ENCODE results near the gene CTSC. TPM values are rescaled to one million over a fixed set of nuclear protein-coding genes. Genes with fewer than 3 reads are reported as not detected.

Gene CTSC
- total RNA-seq, 2 donors from 2014 or later: 96.7 to 147 TPM

GRCh38 chr11:88332851-88333250, 4.7 kb downstream of the CTSC start:
- Histone ChIP-seq H3K4me1 (no peaks in the 10 kb centered on the region), H3K4me3 (no peak overlapping the region)
- intact Hi-C loops (cut with DNase I): no loop called here

GRCh38 chr11:88330826-88331428, 6.6 kb downstream of the CTSC start:
- Histone ChIP-seq H3K4me3 (no peak overlapping the region), H3K27me3 (no peaks in the 10 kb centered on the region), H3K9me3 (no peaks in the 10 kb centered on the region), H3K27ac (no peak overlapping the region), H3K4me1 (no peaks in the 10 kb centered on the region), H3K9ac (ENCODE audit: low read depth in 2 of 2, low read length in 2 of 2) (no peak overlapping the region), H3K36me3 (no peaks in the 10 kb centered on the region)
- no peak for TF ChIP-seq CTCF (IDR thresholded peaks at IDR 0.05)
- intact Hi-C loops (cut with DNase I): no loop called here
- DNase-seq: no peak

More at GRCh38 chr11:88332851-88333250, 4.7 kb downstream of the CTSC start:
- Histone ChIP-seq H3K36me3 (no peaks in the 10 kb centered on the region), H3K9ac (ENCODE audit: low read depth in 2 of 2, low read length in 2 of 2) (no peak overlapping the region), H3K9me3 (no peaks in the 10 kb centered on the region), H3K27me3 (no peaks in the 10 kb centered on the region), H3K27ac (no peak overlapping the region)
- no peak for DNase-seq
- TF ChIP-seq CTCF (IDR thresholded peaks at IDR 0.05): no peak

- Histone ChIP-seq H3K4me3 (no peak overlapping the region), H3K9me3 (no peaks in the 10 kb centered on the region), H3K27ac (no peak overlapping the region), H3K4me1 (no peaks in the 10 kb centered on the region), H3K36me3 (no peaks in the 10 kb centered on the region), H3K9ac (ENCODE audit: low read depth in 2 of 2, low read length in 2 of 2) (no peak overlapping the region), H3K27me3 (no peaks in the 10 kb centered on the region)
- intact Hi-C loops (cut with DNase I): no loop called here
- DNase-seq: no peak
- no peak for TF ChIP-seq CTCF (IDR thresholded peaks at IDR 0.05)
Observed at GRCh38 chr11:88329563-88330250, 7.8 kb downstream of the CTSC start.

- intact Hi-C loops (cut with DNase I): no loop called here
- no peak overlapping the region for H3K27ac ChIP-seq
- H3K9me3 ChIP-seq: no peaks in the 10 kb centered on the region
- H3K27me3 ChIP-seq: no peaks in the 10 kb centered on the region
- TF ChIP-seq CTCF (IDR thresholded peaks at IDR 0.05): no peak
- H3K36me3 ChIP-seq: no peaks in the 10 kb centered on the region
- no peaks in the 10 kb centered on the region for H3K4me1 ChIP-seq
- no peak overlapping the region for H3K4me3 ChIP-seq
- H3K9ac ChIP-seq (ENCODE audit: low read depth in 2 of 2, low read length in 2 of 2): no peak overlapping the region
- no peak for DNase-seq
Observed at GRCh38 chr11:88327462-88328143, 9.9 kb downstream of the CTSC start.

- Histone ChIP-seq H3K4me1 (no peaks in the 10 kb centered on the region), H3K9me3 (no peaks in the 10 kb centered on the region), H3K27me3 (no peaks in the 10 kb centered on the region), H3K36me3 (no peaks in the 10 kb centered on the region), H3K9ac (ENCODE audit: low read depth in 2 of 2, low read length in 2 of 2) (no peak overlapping the region), H3K4me3 (no peak overlapping the region), H3K27ac (no peak overlapping the region)
- no peak for TF ChIP-seq CTCF (IDR thresholded peaks at IDR 0.05)
- intact Hi-C loops (cut with DNase I): no loop called here
- DNase-seq: no peak
Observed at GRCh38 chr11:88327061-88327460, 10.5 kb downstream of the CTSC start.

Data from colonic mucosa (tissue), 4 donors.